ENCODE measurements around the gene DYRK1A. TPM values are rescaled to one million over a fixed set of nuclear protein-coding genes. Genes with fewer than 3 reads are reported as not detected.

DYRK1A gene
- polyA plus RNA-seq, 1 donor: 52.4 TPM

- no peak for DNase-seq (ENCODE audit: low read depth)
Observed at GRCh38 chr21:37449302-37449937, 82.8 kb downstream of the DYRK1A start.

- no peak for DNase-seq (ENCODE audit: low read depth)
Observed at GRCh38 chr21:37450445-37450941, 83.9 kb downstream of the DYRK1A start.

DNA sequence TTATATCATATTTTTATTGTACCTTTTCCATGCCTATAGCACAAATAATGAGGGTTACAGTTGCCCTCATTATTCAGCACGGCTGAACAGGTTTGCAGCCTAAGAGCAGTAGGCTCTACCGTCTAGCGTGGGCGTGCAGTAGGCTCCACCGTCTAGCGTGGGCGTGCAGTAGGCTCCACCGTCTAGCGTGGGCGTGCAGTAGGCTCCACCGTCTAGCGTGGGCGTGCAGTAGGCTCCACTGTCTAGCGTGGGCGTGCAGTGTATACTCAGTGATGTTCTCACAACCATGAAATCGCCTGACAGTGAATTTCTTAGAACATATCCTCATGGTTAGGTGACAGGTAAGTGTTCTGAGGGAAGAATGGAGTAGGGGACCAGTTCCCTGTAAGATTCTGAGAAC lies 84.9 kb downstream of the DYRK1A start:
- DNase-seq (ENCODE audit: low read depth): no peak

- no peak for DNase-seq (ENCODE audit: low read depth)
Observed at GRCh38 chr21:37452227-37452626, 85.7 kb downstream of the DYRK1A start.

DNA sequence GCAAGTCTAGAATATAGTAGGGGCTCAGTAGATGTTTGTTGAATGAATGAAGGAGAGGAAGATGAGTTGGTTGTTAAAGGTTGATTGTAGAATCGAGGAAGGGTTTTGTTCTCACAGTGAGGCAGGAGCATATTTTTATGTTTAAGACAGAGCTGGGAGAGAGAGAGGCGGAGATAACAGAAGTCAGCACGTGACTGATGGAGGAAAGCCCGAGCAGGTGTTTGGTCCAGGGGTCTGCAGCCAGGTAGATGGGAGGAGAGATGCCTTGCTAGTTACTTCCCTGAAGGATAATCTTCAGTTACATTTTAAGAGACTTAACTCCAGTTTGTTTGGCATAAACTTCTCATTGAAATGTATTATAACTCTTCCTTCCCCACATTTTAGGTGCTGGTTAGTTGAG lies 86.8 kb downstream of the DYRK1A start:
- no peak for DNase-seq (ENCODE audit: low read depth)

DNA sequence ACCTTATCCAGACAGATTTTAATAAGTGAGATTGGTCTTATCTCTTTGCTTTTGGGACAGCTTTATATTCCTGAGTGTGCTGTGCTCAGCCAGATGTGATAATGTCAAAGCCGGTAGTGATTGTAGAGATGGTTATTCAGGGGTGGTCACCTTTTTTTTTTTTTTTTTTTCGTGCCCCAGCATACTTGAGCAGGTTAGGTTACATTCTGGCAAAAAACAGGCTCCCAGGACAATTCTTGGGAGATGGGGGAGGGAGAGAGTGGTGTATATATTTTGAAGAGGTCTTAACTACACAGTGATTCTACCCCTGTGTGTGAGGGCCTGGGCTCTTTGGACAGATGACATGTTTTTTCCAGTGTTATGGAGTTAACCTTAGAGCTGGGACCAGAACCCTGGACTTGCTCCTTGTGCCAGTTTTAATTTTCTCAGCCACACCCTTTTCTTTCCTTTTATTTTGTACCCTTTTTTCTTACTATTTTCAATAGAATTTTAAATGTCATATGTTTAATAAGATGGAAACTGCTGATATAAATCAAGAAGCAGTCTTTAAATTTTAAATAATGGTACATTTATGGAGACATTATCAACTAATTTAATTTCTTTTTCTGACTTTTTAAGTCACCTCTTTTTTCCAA lies 88.4 kb downstream of the DYRK1A start:
- DNase-seq (ENCODE audit: low read depth): no peak

DNA sequence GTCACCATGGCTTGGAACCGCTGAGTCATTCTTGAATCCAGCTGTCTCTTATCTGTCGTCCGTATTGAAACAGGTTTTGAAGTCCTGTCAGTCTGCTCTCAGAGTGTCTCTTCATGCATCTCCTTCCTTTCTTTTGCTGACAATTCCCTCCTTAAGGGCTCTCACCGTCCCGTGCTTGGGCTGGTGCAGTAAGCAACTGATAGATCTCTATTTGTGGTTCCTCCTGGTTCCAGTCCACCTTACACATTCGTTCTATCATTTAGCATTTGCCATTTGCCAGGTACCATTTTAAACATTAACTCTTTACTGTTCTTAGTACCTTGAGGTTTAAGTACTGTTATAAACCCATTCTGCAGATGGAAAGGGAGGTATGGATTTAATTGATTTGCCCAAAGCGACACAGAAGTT lies 88.9 kb downstream of the DYRK1A start:
- no peak for DNase-seq (ENCODE audit: low read depth)

DNA sequence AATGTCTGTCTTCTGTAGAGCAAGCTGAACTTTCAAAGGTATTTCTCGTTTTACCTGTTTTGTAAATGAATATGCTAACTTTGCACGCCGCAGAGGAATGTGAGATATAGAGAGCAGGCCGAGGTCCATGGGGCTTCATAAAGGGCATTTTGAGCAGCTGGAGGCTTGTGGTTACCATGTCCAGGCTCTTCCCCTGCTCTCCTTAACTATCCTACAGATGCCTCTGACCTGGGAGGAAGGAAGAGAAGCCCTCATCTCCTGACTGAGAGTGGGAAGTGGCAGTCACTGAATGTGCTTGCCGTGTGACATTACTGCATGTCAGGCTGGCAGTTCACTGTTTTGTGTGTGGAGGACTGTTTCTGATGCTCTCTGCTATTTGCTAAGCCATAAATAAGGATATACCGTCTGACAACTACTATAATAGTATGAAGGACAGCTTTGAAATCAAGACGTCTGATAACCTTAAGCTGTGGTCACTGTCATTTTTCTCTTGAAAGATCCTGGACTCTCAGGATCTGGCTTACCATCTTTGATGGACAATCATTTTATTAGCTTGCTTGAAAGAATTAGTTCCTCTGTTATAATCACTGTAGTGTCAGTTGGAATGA lies 92.2 kb downstream of the DYRK1A start:
- DNase-seq (ENCODE audit: low read depth): no peak

DNA sequence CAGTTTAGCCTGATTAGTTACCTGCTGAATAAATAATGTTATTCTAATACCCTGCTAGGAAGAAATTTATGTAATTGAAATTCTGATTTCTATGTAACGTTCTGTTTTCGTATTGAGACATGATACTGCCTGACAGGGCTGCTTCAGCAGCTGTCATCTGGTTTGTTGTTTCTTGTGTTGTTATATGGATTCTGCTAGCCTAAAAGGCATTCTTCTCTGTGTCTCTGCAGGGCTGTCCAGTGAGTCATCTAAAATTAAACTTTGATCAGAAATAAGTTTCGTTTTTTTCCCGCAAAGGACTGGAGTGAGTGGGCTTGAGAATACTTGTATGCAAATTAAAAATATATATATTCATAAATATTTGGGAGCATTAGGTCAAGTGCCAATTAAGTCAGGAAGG lies 93.0 kb downstream of the DYRK1A start:
- DNase-seq (ENCODE audit: low read depth): no peak

- no peak for DNase-seq (ENCODE audit: low read depth)
Observed at GRCh38 chr21:37460196-37460595, 93.6 kb downstream of the DYRK1A start.

- no peak for DNase-seq (ENCODE audit: low read depth)
Observed at GRCh38 chr21:37461479-37461878, 94.9 kb downstream of the DYRK1A start.

GRCh38 chr21:37462087-37462861 lies 95.7 kb downstream of the DYRK1A start:
- no peak for DNase-seq (ENCODE audit: low read depth)

GRCh38 chr21:37463083-37463801 lies 96.7 kb downstream of the DYRK1A start:
- no peak for DNase-seq (ENCODE audit: low read depth)

- no peak for DNase-seq (ENCODE audit: low read depth)
Observed at GRCh38 chr21:37467082-37467481, 100.5 kb downstream of the DYRK1A start.

DNA sequence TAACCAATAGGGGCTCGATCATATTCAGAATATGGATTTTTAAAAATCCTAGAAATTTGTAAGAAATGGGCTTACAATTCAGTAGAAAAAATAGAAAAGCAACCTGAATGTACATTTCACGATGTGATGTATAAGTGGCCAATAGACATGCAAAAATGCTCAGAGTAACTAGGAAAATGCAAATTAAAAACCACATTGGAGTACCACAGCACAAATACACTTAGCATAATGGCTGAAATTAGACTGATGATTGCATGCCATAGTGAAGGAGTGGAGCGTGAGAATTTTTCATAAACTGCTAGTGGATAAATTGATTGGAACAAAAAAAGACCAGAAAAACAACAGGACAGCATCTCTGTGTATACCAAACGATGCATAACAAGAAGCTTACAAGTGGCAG lies 102.3 kb downstream of the DYRK1A start:
- DNase-seq (ENCODE audit: low read depth): no peak

GRCh38 chr21:37469441-37469840 lies 102.9 kb downstream of the DYRK1A start:
- no peak for DNase-seq (ENCODE audit: low read depth)

DNA sequence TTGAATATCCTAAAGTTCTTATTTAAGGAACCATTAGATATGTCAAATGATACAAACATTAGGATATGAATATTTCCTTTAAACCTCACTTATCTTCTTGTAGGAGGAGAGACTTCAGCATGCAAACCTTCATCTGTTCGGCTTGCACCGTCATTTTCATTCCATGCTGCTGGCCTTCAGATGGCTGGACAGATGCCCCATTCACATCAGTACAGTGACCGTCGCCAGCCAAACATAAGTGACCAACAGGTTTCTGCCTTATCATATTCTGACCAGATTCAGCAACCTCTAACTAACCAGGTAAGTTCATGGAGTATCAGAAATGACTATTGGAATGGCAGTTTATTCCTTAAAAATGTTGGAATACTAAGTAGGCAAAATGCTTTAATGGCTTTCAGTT lies 106.0 kb downstream of the DYRK1A start:
- no peak for DNase-seq (ENCODE audit: low read depth)

GRCh38 chr21:37473491-37473890 lies 106.9 kb downstream of the DYRK1A start:
- no peak for DNase-seq (ENCODE audit: low read depth)

DNA sequence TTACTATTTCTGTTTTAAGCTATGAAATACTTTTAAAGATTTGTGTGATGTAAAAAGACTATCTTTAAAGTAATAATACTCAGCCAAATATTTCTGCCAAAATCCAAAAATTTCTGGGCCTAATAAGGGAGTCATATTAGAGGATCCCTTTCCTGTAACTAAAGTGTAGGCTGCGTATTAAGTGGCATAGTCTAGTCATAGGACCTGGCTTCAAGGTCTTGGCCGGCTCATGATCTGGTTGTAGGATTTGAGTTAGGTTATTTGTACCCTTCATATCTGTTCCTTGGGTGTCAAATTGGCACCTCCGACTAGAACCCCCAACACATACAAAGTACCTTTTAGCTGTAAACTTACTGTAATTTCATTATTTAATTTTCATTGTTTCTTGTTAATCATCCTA lies 107.8 kb downstream of the DYRK1A start:
- no peak for DNase-seq (ENCODE audit: low read depth)

DNA sequence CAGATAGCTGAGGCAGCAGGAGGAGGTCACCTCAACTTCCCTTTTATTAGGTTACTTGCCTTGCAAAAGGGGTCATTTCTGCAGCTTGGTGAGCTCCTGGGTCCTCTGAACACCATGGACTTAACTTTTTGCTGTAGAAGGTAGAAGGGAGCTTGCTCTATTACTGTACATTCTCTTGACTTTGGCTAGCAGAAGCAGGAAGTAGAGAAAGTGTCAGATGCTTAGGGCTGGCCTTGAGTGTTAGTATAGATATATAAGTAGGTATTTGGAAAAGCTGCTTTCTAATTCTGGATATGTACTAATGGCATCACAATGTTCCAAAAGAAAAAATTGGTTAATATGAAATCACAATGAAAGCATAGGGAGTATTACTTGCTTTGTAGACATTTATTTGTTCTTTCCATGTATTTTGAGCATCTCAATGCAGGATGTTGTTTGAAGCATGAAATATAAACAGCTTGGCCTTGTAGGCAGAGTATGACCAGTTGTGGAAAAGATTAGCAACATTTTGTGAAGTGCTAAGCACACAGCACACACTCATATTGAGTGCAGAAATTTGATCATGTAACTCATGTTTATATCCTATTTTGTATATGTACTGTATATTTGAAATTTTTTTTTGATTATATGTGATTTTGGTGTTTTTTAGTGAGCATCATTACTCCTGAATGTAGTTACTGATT lies 108.8 kb downstream of the DYRK1A start:
- no peak for DNase-seq (ENCODE audit: low read depth)

DNA sequence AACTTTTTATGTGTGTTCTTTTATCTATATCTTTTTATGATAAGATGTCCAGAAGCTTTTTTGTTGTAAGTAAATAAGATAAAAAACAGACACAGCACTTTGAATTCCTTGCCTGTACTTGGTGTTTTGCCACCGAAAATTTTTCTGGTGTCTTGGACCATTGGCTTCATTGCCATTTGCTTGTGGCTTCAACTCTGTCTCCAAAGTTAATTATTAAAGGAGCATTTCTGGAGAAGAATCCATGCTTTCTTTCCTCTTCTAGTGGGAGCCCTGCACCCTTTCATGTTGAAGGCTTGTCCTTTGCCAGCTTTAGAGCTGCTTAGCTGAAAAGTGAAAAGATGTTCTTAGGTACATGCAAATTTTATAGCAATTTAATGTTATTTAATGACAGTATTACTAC lies 112.2 kb downstream of the DYRK1A start:
- DNase-seq (ENCODE audit: low read depth): no peak
